Duodenal mucosa (tissue), 2 donors: ENCODE measurements around the gene RPL22.

ENCODE experiments used
- H3K27ac ChIP-seq: one replicate; pipeline ENCODE4 v1.7.0; 2013; ENCODE audit warnings: low read depth, low read length
- H3K27me3 ChIP-seq, 2 donors: one replicate each; pipeline ENCODE4 v1.7.0; 2013; ENCODE audit warnings: low read length in 2 of 2, control low read depth in 1 of 2; ENCODE audit not compliant: insufficient read depth in 2 of 2, control insufficient read depth in 1 of 2
- H3K36me3 ChIP-seq, 2 donors: one replicate each; pipeline ENCODE4 v1.7.0; 2013; ENCODE audit warnings: low read length in 2 of 2, control low read depth in 1 of 2; ENCODE audit not compliant: insufficient read depth in 2 of 2, control insufficient read depth in 1 of 2
- H3K4me1 ChIP-seq, 2 donors: one replicate each; pipeline ENCODE4 v1.7.0; 2013; ENCODE audit warnings: low read length in 2 of 2, control low read depth in 1 of 2; ENCODE audit not compliant: insufficient read depth in 2 of 2, control insufficient read depth in 1 of 2
- H3K4me3 ChIP-seq, 2 donors: one replicate each; pipeline ENCODE4 v1.7.0; 2013; ENCODE audit warnings: low read length in 2 of 2, low read depth in 1 of 2
- H3K9ac ChIP-seq, 2 donors: one replicate each; pipeline ENCODE4 v1.7.0; 2013; ENCODE audit warnings: low read length in 2 of 2, low read depth in 1 of 2
- H3K9me3 ChIP-seq, 2 donors: one replicate each; pipeline ENCODE4 v1.7.0; 2013; ENCODE audit warnings: low read length in 2 of 2, control low read depth in 1 of 2; ENCODE audit not compliant: control insufficient read depth in 1 of 2

RPL22 gene

DNA sequence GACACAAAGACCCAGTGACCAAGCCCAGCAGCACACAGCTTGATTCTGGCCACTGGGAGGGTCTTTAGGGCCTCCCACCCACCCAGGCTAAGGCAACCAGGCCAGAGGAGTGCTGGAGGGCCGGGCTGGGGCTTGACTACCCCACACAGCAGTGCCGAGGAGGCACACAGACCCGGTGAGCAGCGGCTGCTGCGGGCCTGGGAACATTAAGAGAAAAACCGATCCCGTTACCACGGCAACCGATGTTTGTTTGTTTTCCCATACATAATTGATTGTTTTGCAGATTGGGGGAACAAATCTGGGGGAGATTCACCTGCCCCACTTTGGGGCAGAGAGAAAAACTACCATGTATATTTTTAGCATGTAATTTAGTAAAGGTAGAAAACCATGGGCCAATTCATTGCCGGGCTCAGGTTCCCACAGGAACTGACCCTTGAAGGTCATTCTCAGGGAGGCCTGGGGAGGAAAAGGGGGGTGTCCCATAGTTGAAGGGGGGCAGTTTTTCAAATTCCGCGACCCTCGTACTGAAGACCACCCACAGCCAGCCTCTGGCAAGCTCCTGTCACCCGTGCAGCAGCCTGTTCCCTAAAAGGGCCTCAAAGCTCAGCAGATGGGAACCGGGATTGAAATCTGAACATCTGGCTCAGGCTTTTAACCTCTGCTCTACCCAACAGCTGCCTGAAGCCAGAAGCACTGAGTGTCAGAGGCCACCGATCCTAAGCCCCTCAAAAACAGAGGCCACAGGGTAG, 54.6 kb downstream of the RPL22 start:
- Histone ChIP-seq H3K36me3 (no peaks in the 10 kb centered on the region), H3K27me3 (peaks cover 5 to 7% of the 10 kb centered on the region in 2 donors)

GRCh38 chr1:6144175-6144574, 55.2 kb downstream of the RPL22 start:
- Histone ChIP-seq H3K9ac (no peak overlapping the region), H3K4me1 (peaks cover 0 to 3% of the 10 kb centered on the region in 2 donors), H3K27me3 (peaks cover 3 to 9% of the 10 kb centered on the region in 2 donors), H3K27ac (no peak overlapping the region), H3K36me3 (no peaks in the 10 kb centered on the region), H3K4me3 (no peak overlapping the region), H3K9me3 (no peaks in the 10 kb centered on the region)

More for the DNA sequence above, 54.6 kb downstream of the RPL22 start:
- no peak overlapping the region for H3K9ac ChIP-seq
- no peak overlapping the region for H3K27ac ChIP-seq
- H3K4me1 ChIP-seq, result peaks cover 0 to 3% of the 10 kb centered on the region in 2 donors
- no peak overlapping the region for H3K4me3 ChIP-seq
- no peaks in the 10 kb centered on the region for H3K9me3 ChIP-seq

- Histone ChIP-seq H3K4me1 (peaks cover 0 to 2% of the 10 kb centered on the region in 2 donors), H3K36me3 (no peaks in the 10 kb centered on the region), H3K9me3 (no peaks in the 10 kb centered on the region), H3K27me3 (peaks cover 0 to 9% of the 10 kb centered on the region in 2 donors), H3K9ac (no peak overlapping the region), H3K4me3 (no peak overlapping the region), H3K27ac (no peak overlapping the region)
These were observed 56.0 kb downstream of the RPL22 start for GRCh38 chr1:6143395-6143794.

DNA sequence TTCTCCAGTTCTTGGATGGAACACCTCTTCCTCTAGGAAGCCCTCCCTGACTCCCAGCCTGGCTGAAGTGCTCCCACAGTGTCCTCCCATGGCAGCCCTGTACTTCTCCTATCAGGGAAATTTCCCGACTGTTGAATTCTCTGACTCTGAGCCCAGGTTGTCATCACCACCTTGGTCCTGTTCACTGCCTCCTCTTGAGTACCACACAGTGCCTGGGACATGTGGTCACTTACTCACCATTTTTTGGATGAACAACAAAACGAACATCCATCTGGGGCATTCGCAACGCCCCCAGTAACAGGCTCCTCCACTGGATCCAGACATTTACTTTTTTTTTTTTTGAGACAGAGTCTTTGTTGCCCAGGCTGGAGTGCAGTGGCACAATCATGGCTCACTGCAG, 56.7 kb downstream of the RPL22 start:
- Histone ChIP-seq H3K27me3 (peaks cover 0 to 9% of the 10 kb centered on the region in 2 donors), H3K4me1 (no peaks in the 10 kb centered on the region), H3K27ac (no peak overlapping the region), H3K4me3 (no peak overlapping the region), H3K36me3 (no peaks in the 10 kb centered on the region), H3K9me3 (no peaks in the 10 kb centered on the region), H3K9ac (no peak overlapping the region)

GRCh38 chr1:6142036-6142621, 57.3 kb downstream of the RPL22 start:
- peaks cover 0 to 9% of the 10 kb centered on the region in 2 donors for H3K27me3 ChIP-seq
- H3K9me3 ChIP-seq, result no peaks in the 10 kb centered on the region
- no peaks in the 10 kb centered on the region for H3K36me3 ChIP-seq
- H3K27ac ChIP-seq, result no peak overlapping the region
- H3K9ac ChIP-seq, result no peak overlapping the region
- H3K4me1 ChIP-seq, result no peaks in the 10 kb centered on the region
- H3K4me3 ChIP-seq, result no peak overlapping the region

DNA sequence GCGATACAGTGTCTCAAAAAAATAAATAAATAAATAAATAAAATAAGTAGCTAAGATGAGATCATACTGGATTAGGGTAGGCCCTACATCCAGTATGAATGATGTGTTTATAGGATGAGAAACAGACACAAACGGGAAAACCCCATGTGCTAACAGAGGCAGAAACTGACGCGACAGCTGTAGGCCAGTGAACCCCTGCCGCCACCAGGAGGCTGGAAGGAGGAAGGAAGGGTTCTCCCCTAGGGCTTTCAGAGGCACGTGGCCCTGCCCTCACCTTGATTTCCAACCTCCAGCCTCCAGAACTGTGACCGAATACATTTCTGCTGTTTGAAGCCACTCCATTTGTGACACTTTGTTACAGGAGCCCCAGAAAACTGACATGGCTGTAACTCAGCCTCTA, 57.8 kb downstream of the RPL22 start:
- no peak overlapping the region for H3K27ac ChIP-seq
- no peaks in the 10 kb centered on the region for H3K9me3 ChIP-seq
- no peak overlapping the region for H3K9ac ChIP-seq
- no peaks in the 10 kb centered on the region for H3K36me3 ChIP-seq
- no peak overlapping the region for H3K4me3 ChIP-seq
- no peaks in the 10 kb centered on the region for H3K4me1 ChIP-seq
- H3K27me3 ChIP-seq, result peaks cover 0 to 7% of the 10 kb centered on the region in 2 donors

DNA sequence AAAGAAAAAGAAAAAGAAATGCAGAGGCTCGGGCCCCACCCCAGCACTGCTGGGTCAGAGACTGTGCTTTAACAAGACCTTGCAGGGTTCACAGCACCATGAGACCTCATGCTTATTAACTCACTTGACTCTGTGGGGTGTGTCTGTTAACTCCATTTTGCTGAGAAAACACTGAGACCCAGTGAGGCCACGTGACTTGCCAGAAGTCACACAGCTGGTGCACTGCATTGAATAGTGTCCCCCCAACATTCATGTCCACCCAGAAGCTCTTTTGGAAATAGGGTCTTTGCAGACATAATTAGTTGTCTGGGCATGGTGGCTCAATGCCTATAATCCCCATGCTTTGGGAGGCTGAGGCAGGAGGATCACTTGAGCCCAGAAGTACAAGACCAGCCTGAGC, 59.0 kb downstream of the RPL22 start:
- no peak overlapping the region for H3K27ac ChIP-seq
- no peak overlapping the region for H3K4me3 ChIP-seq
- H3K4me1 ChIP-seq, result no peaks in the 10 kb centered on the region
- H3K9me3 ChIP-seq, result no peaks in the 10 kb centered on the region
- peaks cover 0 to 3% of the 10 kb centered on the region in 2 donors for H3K27me3 ChIP-seq
- no peaks in the 10 kb centered on the region for H3K36me3 ChIP-seq
- no peak overlapping the region for H3K9ac ChIP-seq

- H3K27me3 ChIP-seq, result peaks cover 0 to 3% of the 10 kb centered on the region in 2 donors
- H3K9me3 ChIP-seq, result no peaks in the 10 kb centered on the region
- H3K36me3 ChIP-seq, result no peaks in the 10 kb centered on the region
- no peak overlapping the region for H3K9ac ChIP-seq
- no peak overlapping the region for H3K4me3 ChIP-seq
- no peaks in the 10 kb centered on the region for H3K4me1 ChIP-seq
- H3K27ac ChIP-seq, result no peak overlapping the region
These were observed 61.6 kb downstream of the RPL22 start for GRCh38 chr1:6137758-6138157.

DNA sequence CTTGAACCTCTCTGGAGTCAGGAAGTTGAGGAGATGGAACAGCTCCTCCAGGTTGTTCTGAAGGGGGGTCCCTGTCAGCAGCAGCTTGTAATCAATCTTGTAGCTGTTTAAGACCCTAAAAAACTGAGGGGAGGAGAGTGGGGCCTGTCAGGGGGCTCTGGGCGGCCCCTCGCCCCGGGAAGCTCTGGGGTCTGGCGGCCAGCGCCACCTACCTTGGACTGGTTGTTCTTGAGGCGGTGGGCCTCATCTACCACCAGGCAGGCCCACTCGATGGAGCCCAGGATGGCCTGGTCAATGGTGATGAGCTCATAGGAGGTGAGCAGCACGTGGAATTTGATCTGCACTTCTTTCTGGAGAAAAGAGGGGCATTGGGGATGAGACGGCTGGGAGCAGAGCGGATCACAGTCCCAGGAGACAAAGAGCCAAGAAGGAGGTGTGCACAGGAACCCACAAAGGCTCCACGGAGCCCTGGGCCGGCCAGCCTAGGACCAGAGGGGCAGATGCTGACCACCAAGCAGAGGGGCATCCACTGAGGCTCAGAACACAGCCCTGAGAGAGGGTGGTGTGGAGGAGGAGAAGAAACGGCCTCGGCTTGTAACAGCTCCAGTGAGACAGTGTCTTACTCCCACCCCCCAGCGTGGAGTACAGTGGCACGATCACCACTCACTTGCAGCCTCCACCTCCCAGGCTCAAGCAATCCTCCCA, 62.7 kb downstream of the RPL22 start:
- H3K27ac ChIP-seq, result no peak overlapping the region
- no peaks in the 10 kb centered on the region for H3K9me3 ChIP-seq
- no peaks in the 10 kb centered on the region for H3K36me3 ChIP-seq
- H3K4me1 ChIP-seq, result no peaks in the 10 kb centered on the region
- no peak overlapping the region for H3K9ac ChIP-seq
- no peak overlapping the region for H3K4me3 ChIP-seq
- H3K27me3 ChIP-seq, result peaks cover 0 to 3% of the 10 kb centered on the region in 2 donors
